Measurements from ENCODE around the gene RAB11FIP2.

Gene RAB11FIP2

GRCh38 chr10:117988814-117989213, 57.9 kb downstream of the RAB11FIP2 start:
- no peaks in the 10 kb centered on the region for H3K4me1 Mint-ChIP-seq
- no peak overlapping the region for H3K27ac Mint-ChIP-seq
- peaks cover 12% of the 10 kb centered on the region for H3K9me3 Mint-ChIP-seq
- no peaks in the 10 kb centered on the region for H3K36me3 Mint-ChIP-seq (ENCODE audit: low read depth)
- H3K4me3 Mint-ChIP-seq, result no peak overlapping the region
- H3K27me3 Mint-ChIP-seq (ENCODE audit: low read depth), result no peaks in the 10 kb centered on the region
- TF ChIP-seq, protein P1, sequence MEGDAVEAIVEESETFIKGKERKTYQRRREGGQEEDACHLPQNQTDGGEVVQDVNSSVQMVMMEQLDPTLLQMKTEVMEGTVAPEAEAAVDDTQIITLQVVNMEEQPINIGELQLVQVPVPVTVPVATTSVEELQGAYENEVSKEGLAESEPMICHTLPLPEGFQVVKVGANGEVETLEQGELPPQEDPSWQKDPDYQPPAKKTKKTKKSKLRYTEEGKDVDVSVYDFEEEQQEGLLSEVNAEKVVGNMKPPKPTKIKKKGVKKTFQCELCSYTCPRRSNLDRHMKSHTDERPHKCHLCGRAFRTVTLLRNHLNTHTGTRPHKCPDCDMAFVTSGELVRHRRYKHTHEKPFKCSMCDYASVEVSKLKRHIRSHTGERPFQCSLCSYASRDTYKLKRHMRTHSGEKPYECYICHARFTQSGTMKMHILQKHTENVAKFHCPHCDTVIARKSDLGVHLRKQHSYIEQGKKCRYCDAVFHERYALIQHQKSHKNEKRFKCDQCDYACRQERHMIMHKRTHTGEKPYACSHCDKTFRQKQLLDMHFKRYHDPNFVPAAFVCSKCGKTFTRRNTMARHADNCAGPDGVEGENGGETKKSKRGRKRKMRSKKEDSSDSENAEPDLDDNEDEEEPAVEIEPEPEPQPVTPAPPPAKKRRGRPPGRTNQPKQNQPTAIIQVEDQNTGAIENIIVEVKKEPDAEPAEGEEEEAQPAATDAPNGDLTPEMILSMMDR (IDR thresholded peaks at IDR 0.05; ENCODE audit: unreplicated experiment in 3 of 3), result no peak

- H3K27me3 Mint-ChIP-seq (ENCODE audit: low read depth), result no peaks in the 10 kb centered on the region
- H3K27ac Mint-ChIP-seq, result no peak overlapping the region
- H3K36me3 Mint-ChIP-seq (ENCODE audit: low read depth), result no peaks in the 10 kb centered on the region
- H3K9me3 Mint-ChIP-seq, result peaks cover 12% of the 10 kb centered on the region
- no peak overlapping the region for H3K4me3 Mint-ChIP-seq
- TF ChIP-seq, protein P1 (IDR thresholded peaks at IDR 0.05; ENCODE audit: unreplicated experiment in 3 of 3), result no peak
- no peaks in the 10 kb centered on the region for H3K4me1 Mint-ChIP-seq
These were observed 59.4 kb downstream of the RAB11FIP2 start for GRCh38 chr10:117987244-117987909.

DNA sequence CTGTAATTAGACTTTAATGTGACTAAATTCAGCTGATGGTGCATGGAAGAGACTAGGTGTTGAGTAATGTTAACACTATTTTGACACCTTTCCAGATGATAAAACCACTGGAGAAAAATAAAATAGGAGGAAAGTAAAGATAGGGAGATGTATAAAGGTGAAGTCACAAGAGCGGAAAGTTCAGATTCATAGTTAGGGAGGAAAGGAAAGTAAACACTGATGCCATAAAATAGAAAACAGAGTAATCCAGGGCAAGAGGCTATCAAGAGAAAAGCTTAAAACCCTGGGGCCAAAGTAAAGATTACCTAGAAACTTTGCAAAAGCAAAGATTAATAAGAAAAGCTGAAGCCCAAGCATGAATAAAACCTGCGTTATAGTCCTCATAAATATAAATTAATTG, 62.8 kb downstream of the RAB11FIP2 start:
- H3K36me3 Mint-ChIP-seq (ENCODE audit: low read depth), result no peaks in the 10 kb centered on the region
- H3K27me3 Mint-ChIP-seq (ENCODE audit: low read depth), result no peaks in the 10 kb centered on the region
- H3K4me1 Mint-ChIP-seq, result no peaks in the 10 kb centered on the region
- TF ChIP-seq, protein P1 (IDR thresholded peaks at IDR 0.05; ENCODE audit: unreplicated experiment in 3 of 3), result no peak
- H3K4me3 Mint-ChIP-seq, result no peak overlapping the region
- peaks cover 12% of the 10 kb centered on the region for H3K9me3 Mint-ChIP-seq
- no peak overlapping the region for H3K27ac Mint-ChIP-seq

- TF ChIP-seq, protein P1 (IDR thresholded peaks at IDR 0.05; ENCODE audit: unreplicated experiment in 3 of 3), result no peak
- no peak overlapping the region for H3K4me3 Mint-ChIP-seq
- H3K36me3 Mint-ChIP-seq (ENCODE audit: low read depth), result no peaks in the 10 kb centered on the region
- H3K27ac Mint-ChIP-seq, result no peak overlapping the region
- no peaks in the 10 kb centered on the region for H3K4me1 Mint-ChIP-seq
- H3K9me3 Mint-ChIP-seq, result peaks cover 10% of the 10 kb centered on the region
- no peaks in the 10 kb centered on the region for H3K27me3 Mint-ChIP-seq (ENCODE audit: low read depth)
These were observed 65.7 kb downstream of the RAB11FIP2 start for GRCh38 chr10:117980755-117981702.

- no peaks in the 10 kb centered on the region for H3K4me1 Mint-ChIP-seq
- peaks cover 9% of the 10 kb centered on the region for H3K9me3 Mint-ChIP-seq
- no peak overlapping the region for H3K27ac Mint-ChIP-seq
- H3K4me3 Mint-ChIP-seq, result no peak overlapping the region
- no peaks in the 10 kb centered on the region for H3K27me3 Mint-ChIP-seq (ENCODE audit: low read depth)
- TF ChIP-seq, protein P1 (IDR thresholded peaks at IDR 0.05; ENCODE audit: unreplicated experiment in 3 of 3), result no peak
- no peaks in the 10 kb centered on the region for H3K36me3 Mint-ChIP-seq (ENCODE audit: low read depth)
These were observed 66.5 kb downstream of the RAB11FIP2 start for GRCh38 chr10:117980216-117980615.

Data from nephron (organoid).